HepG2 (cell line): ENCODE results near the gene RING1. TPM values are rescaled to one million over a fixed set of nuclear protein-coding genes. Genes with fewer than 3 reads are reported as not detected.

ENCODE experiments used
- CEBPG ChIP-seq: IDR thresholded peaks from 2 replicates; pipeline ENCODE4 v1.6.1; 2016
- HIVEP1 ChIP-seq: sonication (generic); formaldehyde crosslinking; IDR thresholded peaks from 2 replicates; pipeline ENCODE4 v1.4.0; 2020; ENCODE audit warnings: mild to moderate bottlenecking, missing genetic modification reagents
- JDP2 ChIP-seq: sonication (generic); formaldehyde crosslinking; IDR thresholded peaks from 2 replicates; pipeline ENCODE4 v1.8.1; 2022; ENCODE audit warnings: missing genetic modification reagents, borderline replicate concordance
- KDM3A ChIP-seq: IDR thresholded peaks from 2 replicates; pipeline ENCODE4 v1.6.1; 2018; ENCODE audit warnings: low read depth, missing compliant biosample characterization
- KLF6 ChIP-seq: IDR thresholded peaks from 2 replicates; pipeline ENCODE4 v1.8.0; 2016; ENCODE audit warnings: missing biosample characterization, missing genetic modification reagents
- NFATC3 ChIP-seq: sonication (generic); formaldehyde crosslinking; IDR thresholded peaks from 2 replicates; pipeline ENCODE4 v1.5.1; 2020; ENCODE audit warnings: mild to moderate bottlenecking, missing genetic modification reagents
- RBM39 ChIP-seq: fragments of 200-400 bp; formaldehyde crosslinking; IDR thresholded peaks from one replicate; pipeline ENCODE4 v1.6.1; 2018; ENCODE audit warnings: antibody characterized with exemption, mild to moderate bottlenecking, low read depth, low read length; ENCODE audit not compliant: poor library complexity, severe bottlenecking
- TBL1XR1 ChIP-seq: fragments of 150-350 bp; IDR thresholded peaks from 2 replicates; pipeline ENCODE4 v1.6.1; 2014; ENCODE audit warnings: borderline replicate concordance, low read length; ENCODE audit not compliant: partially characterized antibody
- ZBTB21 ChIP-seq: sonication (generic); formaldehyde crosslinking; IDR thresholded peaks from 2 replicates; pipeline ENCODE4 v1.4.0; 2020; ENCODE audit warnings: missing genetic modification reagents
- ZBTB7B ChIP-seq: sonication (generic); formaldehyde crosslinking; IDR thresholded peaks from 2 replicates; pipeline ENCODE4 v1.4.0; 2020; ENCODE audit warnings: missing genetic modification reagents
- ZNF160 ChIP-seq: sonication (generic); formaldehyde crosslinking; IDR thresholded peaks from 2 replicates; pipeline ENCODE4 v1.8.0; 2022; ENCODE audit warnings: mild to moderate bottlenecking, inconsistent platforms, missing genetic modification reagents
- ZNF34 ChIP-seq: sonication (generic); formaldehyde crosslinking; IDR thresholded peaks from 2 replicates; pipeline ENCODE4 v1.4.0; 2020; ENCODE audit warnings: mild to moderate bottlenecking, missing genetic modification reagents, borderline replicate concordance
- ZNF558 ChIP-seq: sonication (generic); formaldehyde crosslinking; IDR thresholded peaks from 2 replicates; pipeline ENCODE4 v1.9.0; 2022; ENCODE audit warnings: mild to moderate bottlenecking, missing genetic modification reagents, borderline replicate concordance
- ZNF605 ChIP-seq: sonication (generic); formaldehyde crosslinking; IDR thresholded peaks from 2 replicates; pipeline ENCODE4 v1.8.0; 2022; ENCODE audit warnings: mild to moderate bottlenecking, missing genetic modification reagents
- polyA plus RNA-seq, 8 experiments: library from polyadenylated mRNA; depleted of rRNA in 3 of 8; stranded (reverse) in 7 of 8; unstranded in 1 of 8; fragments of >200 nt; fragmentation: Illumina TruSeq in 4 of 8; extraction: Trizol in 4 of 8; gene quantifications; 2 replicates each; pipeline versions ENCODE4 v1.2.1 to v1.2.3, GENCODE V29; 2011 to 2016; ENCODE audit warnings: low read depth in 4 of 8, missing spikeins in 1 of 8, mixed read lengths in 1 of 8; ENCODE audit not compliant: insufficient read depth in 1 of 8
- total RNA-seq, 5 experiments: library from RNA; depleted of rRNA; stranded (reverse); fragments of >200 nt; fragmentation: Illumina TruSeq; extraction: Trizol; gene quantifications; 2 replicates each; pipeline ENCODE4 v1.2.3, GENCODE V29; 2016; ENCODE audit warnings: low read depth in 1 of 5
- TF ChIP-seq, protein P1 (sequence below): sonication (generic); formaldehyde crosslinking; IDR thresholded peaks from 2 replicates; pipeline ENCODE4 v1.8.0; 2022; ENCODE audit warnings: missing genetic modification reagents, mild to moderate bottlenecking, inconsistent platforms, borderline replicate concordance
- TF ChIP-seq, protein P2 (sequence below): IDR thresholded peaks from 2 replicates; pipeline ENCODE4 v1.4.0; 2020; ENCODE audit warnings: mild to moderate bottlenecking, missing genetic modification reagents
- TF ChIP-seq, protein P3 (sequence below): sonication (generic); formaldehyde crosslinking; IDR thresholded peaks from 2 replicates; pipeline ENCODE4 v1.5.0; 2020; ENCODE audit warnings: missing genetic modification reagents, mild to moderate bottlenecking, borderline replicate concordance
- TF ChIP-seq, protein P4 (sequence below): sonication (generic); formaldehyde crosslinking; IDR thresholded peaks from 2 replicates; pipeline ENCODE4 v1.5.1; 2020; ENCODE audit warnings: mild to moderate bottlenecking, missing genetic modification reagents, borderline replicate concordance

Gene RING1
- total and polyA plus RNA-seq, 2 of the 13 experiments (the other 11 are each of a cell fraction or from before 2014, with no cell fraction given), result 23.9 to 33.6 TPM

DNA sequence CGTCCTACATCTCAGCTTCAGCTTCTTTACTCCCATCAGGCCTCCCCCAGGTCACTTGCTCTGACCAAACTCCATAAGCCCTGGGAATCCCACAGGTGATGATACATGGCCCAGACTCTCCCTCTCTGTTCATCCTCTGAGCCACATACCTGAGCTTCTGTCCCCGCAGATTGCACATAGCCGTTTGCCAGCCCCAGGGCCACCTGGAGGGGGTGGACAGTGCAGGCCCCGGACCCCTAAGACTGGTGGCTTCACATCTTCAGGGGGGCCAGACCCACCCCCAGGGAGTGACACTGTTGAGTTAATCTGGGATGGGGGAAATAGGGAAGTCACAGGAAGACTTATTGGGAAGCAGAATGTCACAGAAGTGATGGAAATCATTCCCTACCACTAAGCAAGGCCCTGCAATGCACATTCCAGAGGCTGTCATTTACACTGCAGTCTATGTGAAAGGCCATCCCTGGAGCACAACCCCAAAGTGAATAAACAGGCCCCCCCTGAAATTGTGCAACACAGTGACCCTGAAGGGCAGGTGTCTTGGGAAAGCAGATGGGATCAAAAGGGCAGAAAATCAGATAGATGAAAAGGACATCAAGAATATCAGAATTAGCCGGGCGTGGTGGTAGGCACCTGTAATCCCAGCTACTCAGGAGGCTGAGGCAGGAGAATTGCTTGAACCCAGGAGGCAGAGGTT is 10.0 kb upstream of the RING1 start (continued):
- TF ChIP-seq, protein P1, sequence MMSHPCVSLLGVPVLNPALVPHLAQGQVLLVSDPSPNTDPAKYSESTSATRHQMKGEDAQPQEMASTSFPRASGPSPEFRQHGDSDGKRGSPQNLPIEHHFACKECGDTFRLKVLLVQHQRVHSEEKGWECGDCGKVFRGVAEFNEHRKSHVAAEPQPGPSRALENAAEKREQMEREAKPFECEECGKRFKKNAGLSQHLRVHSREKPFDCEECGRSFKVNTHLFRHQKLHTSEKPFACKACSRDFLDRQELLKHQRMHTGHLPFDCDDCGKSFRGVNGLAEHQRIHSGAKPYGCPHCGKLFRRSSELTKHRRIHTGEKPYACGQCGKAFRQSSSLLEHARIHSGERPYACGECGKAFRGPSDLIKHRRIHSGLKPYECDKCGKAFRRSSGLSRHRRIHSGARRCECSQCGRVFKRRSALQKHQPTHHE, result no peak
- TF ChIP-seq RBM39, result no peak
- TF ChIP-seq ZNF34 (CRISPR knock-in tag), result peak; percentile 79; the same call in 1 of the 2 replicates
- TF ChIP-seq ZBTB21 (CRISPR knock-in tag), result no peak
- peak; percentile 78; the same call in 1 of the 2 replicates for TF ChIP-seq KLF6 (CRISPR knock-in tag)
- TF ChIP-seq JDP2 (CRISPR knock-in tag), result no peak
- no peak for TF ChIP-seq NFATC3
- peak; percentile 81; the same call in 1 of the 2 replicates for TF ChIP-seq KDM3A (CRISPR knock-in tag)
- no peak; the same call in 1 of the 2 replicates for TF ChIP-seq ZNF605 (CRISPR knock-in tag)
- TF ChIP-seq HIVEP1, result peak; percentile 80; the same call in 1 of the 2 replicates
- peak; percentile 93 for TF ChIP-seq ZBTB7B (CRISPR knock-in tag)
- TF ChIP-seq TBL1XR1, result peak; percentile 97
- peak; percentile 98 for TF ChIP-seq CEBPG (CRISPR knock-in tag)
- TF ChIP-seq, protein P2, sequence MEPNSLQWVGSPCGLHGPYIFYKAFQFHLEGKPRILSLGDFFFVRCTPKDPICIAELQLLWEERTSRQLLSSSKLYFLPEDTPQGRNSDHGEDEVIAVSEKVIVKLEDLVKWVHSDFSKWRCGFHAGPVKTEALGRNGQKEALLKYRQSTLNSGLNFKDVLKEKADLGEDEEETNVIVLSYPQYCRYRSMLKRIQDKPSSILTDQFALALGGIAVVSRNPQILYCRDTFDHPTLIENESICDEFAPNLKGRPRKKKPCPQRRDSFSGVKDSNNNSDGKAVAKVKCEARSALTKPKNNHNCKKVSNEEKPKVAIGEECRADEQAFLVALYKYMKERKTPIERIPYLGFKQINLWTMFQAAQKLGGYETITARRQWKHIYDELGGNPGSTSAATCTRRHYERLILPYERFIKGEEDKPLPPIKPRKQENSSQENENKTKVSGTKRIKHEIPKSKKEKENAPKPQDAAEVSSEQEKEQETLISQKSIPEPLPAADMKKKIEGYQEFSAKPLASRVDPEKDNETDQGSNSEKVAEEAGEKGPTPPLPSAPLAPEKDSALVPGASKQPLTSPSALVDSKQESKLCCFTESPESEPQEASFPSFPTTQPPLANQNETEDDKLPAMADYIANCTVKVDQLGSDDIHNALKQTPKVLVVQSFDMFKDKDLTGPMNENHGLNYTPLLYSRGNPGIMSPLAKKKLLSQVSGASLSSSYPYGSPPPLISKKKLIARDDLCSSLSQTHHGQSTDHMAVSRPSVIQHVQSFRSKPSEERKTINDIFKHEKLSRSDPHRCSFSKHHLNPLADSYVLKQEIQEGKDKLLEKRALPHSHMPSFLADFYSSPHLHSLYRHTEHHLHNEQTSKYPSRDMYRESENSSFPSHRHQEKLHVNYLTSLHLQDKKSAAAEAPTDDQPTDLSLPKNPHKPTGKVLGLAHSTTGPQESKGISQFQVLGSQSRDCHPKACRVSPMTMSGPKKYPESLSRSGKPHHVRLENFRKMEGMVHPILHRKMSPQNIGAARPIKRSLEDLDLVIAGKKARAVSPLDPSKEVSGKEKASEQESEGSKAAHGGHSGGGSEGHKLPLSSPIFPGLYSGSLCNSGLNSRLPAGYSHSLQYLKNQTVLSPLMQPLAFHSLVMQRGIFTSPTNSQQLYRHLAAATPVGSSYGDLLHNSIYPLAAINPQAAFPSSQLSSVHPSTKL (CRISPR knock-in tag), result peak; percentile 99
- TF ChIP-seq ZNF160 (CRISPR knock-in tag), result peak; percentile 50; the same call in 1 of the 2 replicates
- no peak for TF ChIP-seq ZNF558 (CRISPR knock-in tag)
- TF ChIP-seq, protein P3, sequence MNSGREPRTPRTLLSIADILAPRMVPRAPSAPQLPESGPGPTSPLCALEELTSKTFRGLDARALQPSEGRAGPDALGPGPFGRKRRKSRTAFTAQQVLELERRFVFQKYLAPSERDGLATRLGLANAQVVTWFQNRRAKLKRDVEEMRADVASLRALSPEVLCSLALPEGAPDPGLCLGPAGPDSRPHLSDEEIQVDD (CRISPR knock-in tag), result no peak
- TF ChIP-seq, protein P4, sequence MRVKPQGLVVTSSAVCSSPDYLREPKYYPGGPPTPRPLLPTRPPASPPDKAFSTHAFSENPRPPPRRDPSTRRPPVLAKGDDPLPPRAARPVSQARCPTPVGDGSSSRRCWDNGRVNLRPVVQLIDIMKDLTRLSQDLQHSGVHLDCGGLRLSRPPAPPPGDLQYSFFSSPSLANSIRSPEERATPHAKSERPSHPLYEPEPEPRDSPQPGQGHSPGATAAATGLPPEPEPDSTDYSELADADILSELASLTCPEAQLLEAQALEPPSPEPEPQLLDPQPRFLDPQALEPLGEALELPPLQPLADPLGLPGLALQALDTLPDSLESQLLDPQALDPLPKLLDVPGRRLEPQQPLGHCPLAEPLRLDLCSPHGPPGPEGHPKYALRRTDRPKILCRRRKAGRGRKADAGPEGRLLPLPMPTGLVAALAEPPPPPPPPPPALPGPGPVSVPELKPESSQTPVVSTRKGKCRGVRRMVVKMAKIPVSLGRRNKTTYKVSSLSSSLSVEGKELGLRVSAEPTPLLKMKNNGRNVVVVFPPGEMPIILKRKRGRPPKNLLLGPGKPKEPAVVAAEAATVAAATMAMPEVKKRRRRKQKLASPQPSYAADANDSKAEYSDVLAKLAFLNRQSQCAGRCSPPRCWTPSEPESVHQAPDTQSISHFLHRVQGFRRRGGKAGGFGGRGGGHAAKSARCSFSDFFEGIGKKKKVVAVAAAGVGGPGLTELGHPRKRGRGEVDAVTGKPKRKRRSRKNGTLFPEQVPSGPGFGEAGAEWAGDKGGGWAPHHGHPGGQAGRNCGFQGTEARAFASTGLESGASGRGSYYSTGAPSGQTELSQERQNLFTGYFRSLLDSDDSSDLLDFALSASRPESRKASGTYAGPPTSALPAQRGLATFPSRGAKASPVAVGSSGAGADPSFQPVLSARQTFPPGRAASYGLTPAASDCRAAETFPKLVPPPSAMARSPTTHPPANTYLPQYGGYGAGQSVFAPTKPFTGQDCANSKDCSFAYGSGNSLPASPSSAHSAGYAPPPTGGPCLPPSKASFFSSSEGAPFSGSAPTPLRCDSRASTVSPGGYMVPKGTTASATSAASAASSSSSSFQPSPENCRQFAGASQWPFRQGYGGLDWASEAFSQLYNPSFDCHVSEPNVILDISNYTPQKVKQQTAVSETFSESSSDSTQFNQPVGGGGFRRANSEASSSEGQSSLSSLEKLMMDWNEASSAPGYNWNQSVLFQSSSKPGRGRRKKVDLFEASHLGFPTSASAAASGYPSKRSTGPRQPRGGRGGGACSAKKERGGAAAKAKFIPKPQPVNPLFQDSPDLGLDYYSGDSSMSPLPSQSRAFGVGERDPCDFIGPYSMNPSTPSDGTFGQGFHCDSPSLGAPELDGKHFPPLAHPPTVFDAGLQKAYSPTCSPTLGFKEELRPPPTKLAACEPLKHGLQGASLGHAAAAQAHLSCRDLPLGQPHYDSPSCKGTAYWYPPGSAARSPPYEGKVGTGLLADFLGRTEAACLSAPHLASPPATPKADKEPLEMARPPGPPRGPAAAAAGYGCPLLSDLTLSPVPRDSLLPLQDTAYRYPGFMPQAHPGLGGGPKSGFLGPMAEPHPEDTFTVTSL, result peak; percentile 75; the same call in 1 of the 2 replicates
